ENCODE data around the gene NKAIN1.

DNA sequence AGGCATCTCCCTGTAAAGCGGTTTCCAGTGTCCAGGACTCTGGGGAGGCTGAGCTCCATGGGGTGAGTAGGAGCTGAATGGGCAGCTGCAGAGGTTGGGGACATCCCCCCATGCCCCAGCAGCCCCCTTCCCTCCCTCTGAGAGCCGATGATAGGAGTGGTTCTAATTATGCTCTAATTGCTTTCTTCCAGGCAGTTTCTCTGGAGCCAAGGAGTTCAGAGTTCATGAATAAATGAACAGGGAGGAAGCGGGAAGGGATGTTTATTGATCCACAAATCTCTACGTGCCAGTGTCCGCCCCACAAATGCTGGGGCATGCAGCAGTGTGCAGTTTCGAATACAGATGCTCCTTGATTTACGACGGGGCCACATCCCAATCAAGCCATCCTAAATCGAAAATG lies 15.6 kb downstream of the NKAIN1 start:
- TF ChIP-seq, protein P1, sequence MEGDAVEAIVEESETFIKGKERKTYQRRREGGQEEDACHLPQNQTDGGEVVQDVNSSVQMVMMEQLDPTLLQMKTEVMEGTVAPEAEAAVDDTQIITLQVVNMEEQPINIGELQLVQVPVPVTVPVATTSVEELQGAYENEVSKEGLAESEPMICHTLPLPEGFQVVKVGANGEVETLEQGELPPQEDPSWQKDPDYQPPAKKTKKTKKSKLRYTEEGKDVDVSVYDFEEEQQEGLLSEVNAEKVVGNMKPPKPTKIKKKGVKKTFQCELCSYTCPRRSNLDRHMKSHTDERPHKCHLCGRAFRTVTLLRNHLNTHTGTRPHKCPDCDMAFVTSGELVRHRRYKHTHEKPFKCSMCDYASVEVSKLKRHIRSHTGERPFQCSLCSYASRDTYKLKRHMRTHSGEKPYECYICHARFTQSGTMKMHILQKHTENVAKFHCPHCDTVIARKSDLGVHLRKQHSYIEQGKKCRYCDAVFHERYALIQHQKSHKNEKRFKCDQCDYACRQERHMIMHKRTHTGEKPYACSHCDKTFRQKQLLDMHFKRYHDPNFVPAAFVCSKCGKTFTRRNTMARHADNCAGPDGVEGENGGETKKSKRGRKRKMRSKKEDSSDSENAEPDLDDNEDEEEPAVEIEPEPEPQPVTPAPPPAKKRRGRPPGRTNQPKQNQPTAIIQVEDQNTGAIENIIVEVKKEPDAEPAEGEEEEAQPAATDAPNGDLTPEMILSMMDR (IDR thresholded peaks at IDR 0.05), result no peak
- no peak for TF ChIP-seq POLR2A (IDR thresholded peaks at IDR 0.05)
